A549 (cell line): Measurements from ENCODE around the gene SNX10. TPM values are rescaled to one million over a fixed set of nuclear protein-coding genes. Genes with fewer than 3 reads are reported as not detected.

Experiments
- ATAC-seq, 2 experiments: fragments of 200-7000 bp in 1 of 2; fragments of >200 bp in 1 of 2; cut with Nextera tagmentation in 1 of 2; cut with Tn5 transposase in 1 of 2; 3 replicates each; pipeline versions ENCODE4 v1.8.0 to v1.9.1; 2018 to 2020; ENCODE audit warnings: mild to moderate bottlenecking in 1 of 2, moderate library complexity in 1 of 2
- CTCF ChIA-PET: fragments of 300-600 bp; sonication (Branson Sonifier 250); formaldehyde crosslinking; extraction: SDS; loops from one replicate; lab custom pipeline; 2021; ENCODE audit warnings: antibody characterized with exemption, inconsistent platforms; lab: Yijun Ruan, JAX
- POLR2A ChIA-PET: fragments of 350-600 bp; formaldehyde crosslinking; extraction: SDS; loops from one replicate; lab custom pipeline; 2021; ENCODE audit warnings: antibody characterized with exemption, inconsistent platforms; lab: Yijun Ruan, JAX
- DNase-seq, 2 experiments: peaks; one replicate each; pipeline versions ENCODE4 v3.0.0 to v3.0.0-alpha.2; 2011 to 2016; ENCODE audit warnings: low read depth in 1 of 2, low spot score in 1 of 2
- FAIRE-seq: peaks from 2 replicates; lab custom pipeline; 2011; peaks lifted over from hg19 to GRCh38; lab: Jason Lieb, UNC
- H3K27ac ChIP-seq, 2 experiments: fragments of >200 bp; sonication (Bioruptor Twin); formaldehyde crosslinking; 3 replicates each; pipeline ENCODE4 v1.5.1; 2016 to 2017
- H3K4me1 ChIP-seq: fragments of >200 bp; sonication (Bioruptor Twin); formaldehyde crosslinking; 3 replicates; pipeline ENCODE4 v1.6.1; 2016
- H3K4me2 ChIP-seq: fragments of >200 bp; sonication (Bioruptor Twin); formaldehyde crosslinking; 3 replicates; pipeline ENCODE4 v1.6.1; 2016
- H3K4me3 ChIP-seq: fragments of >200 bp; sonication (Bioruptor Twin); formaldehyde crosslinking; 3 replicates; pipeline ENCODE4 v1.5.1; 2016
- H3K9me3 ChIP-seq: fragments of >200 bp; sonication (Bioruptor Twin); formaldehyde crosslinking; 3 replicates; pipeline ENCODE4 v1.6.1; 2016
- CBX2 ChIP-seq: fragments of 200-600 bp; sonication (generic); IDR thresholded peaks from 2 replicates; pipeline ENCODE4 v1.6.1; 2016; ENCODE audit warnings: low read depth, mild to moderate bottlenecking, borderline replicate concordance
- EHMT2 ChIP-seq: fragments of 200-600 bp; sonication (generic); IDR thresholded peaks from 2 replicates; pipeline ENCODE4 v1.6.1; 2016; ENCODE audit warnings: antibody characterized with exemption, low read depth, mild to moderate bottlenecking, moderate library complexity
- EP300 ChIP-seq, 2 experiments: fragments of >200 bp; sonication (Bioruptor Twin); formaldehyde crosslinking; IDR thresholded peaks; 2 replicates in 1 of 2; 3 replicates in 1 of 2; pipeline ENCODE4 v1.6.1; 2016 to 2017
- FOSB ChIP-seq: fragments of 250-450 bp; sonication (Bioruptor Pico); IDR thresholded peaks from 2 replicates; pipeline ENCODE4 v1.5.0; 2020; ENCODE audit warnings: mild to moderate bottlenecking, moderate library complexity
- HEYL ChIP-seq: fragments of 250-450 bp; sonication (Bioruptor Pico); IDR thresholded peaks from 2 replicates; pipeline ENCODE4 v1.8.0; 2021; ENCODE audit warnings: mild to moderate bottlenecking, moderate library complexity
- KDM1A ChIP-seq: fragments of 200-600 bp; sonication (generic); IDR thresholded peaks from 2 replicates; pipeline ENCODE4 v1.6.1; 2016; ENCODE audit warnings: low read depth, mild to moderate bottlenecking
- KDM5A ChIP-seq: fragments of 200-600 bp; sonication (generic); IDR thresholded peaks from 2 replicates; pipeline ENCODE4 v1.6.1; 2016; ENCODE audit warnings: antibody characterized with exemption, mild to moderate bottlenecking
- MYC ChIP-seq: IDR thresholded peaks from 2 replicates; pipeline ENCODE4 v1.6.1; 2012; ENCODE audit warnings: mild to moderate bottlenecking, inconsistent platforms, low read length, improper control_type of control experiment, borderline replicate concordance
- NFE2L2 ChIP-seq: fragments of 150-350 bp; conservative IDR thresholded peaks from 2 replicates; pipeline ENCODE4 v1.6.1; 2014; ENCODE audit warnings: low read length
- NR3C1 ChIP-seq: fragments of >200 bp; sonication (Bioruptor Twin); formaldehyde crosslinking; IDR thresholded peaks from 3 replicates; pipeline ENCODE4 v1.6.1; 2017
- RCOR1 ChIP-seq: fragments of 150-350 bp; IDR thresholded peaks from 2 replicates; pipeline ENCODE4 v1.6.1; 2014; ENCODE audit warnings: antibody characterized with exemption, low read length, low read depth
- RFX5 ChIP-seq: fragments of 450-650 bp; IDR thresholded peaks from 2 replicates; pipeline ENCODE4 v1.7.1; 2014; ENCODE audit warnings: antibody characterized with exemption, mild to moderate bottlenecking, moderate library complexity
- SREBF2 ChIP-seq: fragments of 450-650 bp; IDR thresholded peaks from 2 replicates; pipeline ENCODE4 v1.6.1; 2014; ENCODE audit warnings: mild to moderate bottlenecking, moderate library complexity
- TP53 ChIP-seq: fragments of 250-450 bp; sonication (Bioruptor Pico); IDR thresholded peaks from 2 replicates; pipeline ENCODE4 v1.5.0; 2021; ENCODE audit warnings: mild to moderate bottlenecking, moderate library complexity
- ZNF302 ChIP-seq: fragments of 250-450 bp; sonication (Bioruptor Pico); IDR thresholded peaks from 2 replicates; pipeline ENCODE4 v1.9.0; 2021; ENCODE audit warnings: inconsistent platforms, mild to moderate bottlenecking, moderate library complexity
- WGBS: methylation state at CpG from one replicate; pipeline ENCODE4 v1.1.6; 2017; ENCODE audit errors: missing lambda C conversion rate; 5-methylcytosine and 5-hydroxymethylcytosine counted together
- polyA plus RNA-seq, 4 experiments: library from polyadenylated mRNA; depleted of rRNA in 3 of 4; stranded (reverse); fragments of >200 nt; fragmentation: RNase III in 1 of 4; extraction: RNeasy Plus Mini Kit Qiagen cat#74134 plus additional on column Dnase treatment in 1 of 4; gene quantifications; 2 replicates in 3 of 4; 3 replicates in 1 of 4; pipeline ENCODE4 v1.2.3, GENCODE V29; 2011 to 2017
- TF ChIP-seq, protein P1 (sequence below): fragments of >200 bp; sonication (Bioruptor Twin); formaldehyde crosslinking; IDR thresholded peaks from 3 replicates; pipeline ENCODE4 v1.5.1; 2016
- TF ChIP-seq, protein P2 (sequence below): IDR thresholded peaks from 2 replicates; pipeline ENCODE4 v1.6.1; 2012; ENCODE audit warnings: low read depth, borderline replicate concordance
- TF ChIP-seq, protein P3 (sequence below): IDR thresholded peaks from 2 replicates; pipeline ENCODE4 v1.6.1; 2012

SNX10 gene
- polyA plus RNA-seq, 2 of the 4 experiments (the other 2 are of a cell fraction) = 4.5 to 12.6 TPM

DNA sequence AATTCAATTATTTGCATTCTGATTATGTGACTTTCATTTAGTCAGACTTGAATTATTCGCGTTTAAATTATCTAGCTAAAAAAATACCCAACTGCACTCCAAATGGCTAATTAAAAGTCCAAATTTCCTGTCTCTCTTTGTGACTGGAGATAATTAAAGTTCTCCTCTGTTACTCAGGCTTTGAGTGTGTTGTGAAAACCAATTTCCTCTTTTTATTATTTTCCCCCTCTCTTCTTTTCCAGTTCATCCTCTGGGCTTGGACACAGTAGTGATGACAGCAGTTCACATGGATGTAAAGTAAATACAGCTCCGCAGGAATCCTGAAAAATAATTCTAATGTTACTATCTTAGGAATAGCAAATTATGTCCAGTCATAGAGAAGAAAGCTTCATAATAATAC, 80.6 kb downstream of the SNX10 start:
- ATAC-seq = no peak
- no peak for TF ChIP-seq FOSB (CRISPR knock-in tag)
- TF ChIP-seq, protein P1, sequence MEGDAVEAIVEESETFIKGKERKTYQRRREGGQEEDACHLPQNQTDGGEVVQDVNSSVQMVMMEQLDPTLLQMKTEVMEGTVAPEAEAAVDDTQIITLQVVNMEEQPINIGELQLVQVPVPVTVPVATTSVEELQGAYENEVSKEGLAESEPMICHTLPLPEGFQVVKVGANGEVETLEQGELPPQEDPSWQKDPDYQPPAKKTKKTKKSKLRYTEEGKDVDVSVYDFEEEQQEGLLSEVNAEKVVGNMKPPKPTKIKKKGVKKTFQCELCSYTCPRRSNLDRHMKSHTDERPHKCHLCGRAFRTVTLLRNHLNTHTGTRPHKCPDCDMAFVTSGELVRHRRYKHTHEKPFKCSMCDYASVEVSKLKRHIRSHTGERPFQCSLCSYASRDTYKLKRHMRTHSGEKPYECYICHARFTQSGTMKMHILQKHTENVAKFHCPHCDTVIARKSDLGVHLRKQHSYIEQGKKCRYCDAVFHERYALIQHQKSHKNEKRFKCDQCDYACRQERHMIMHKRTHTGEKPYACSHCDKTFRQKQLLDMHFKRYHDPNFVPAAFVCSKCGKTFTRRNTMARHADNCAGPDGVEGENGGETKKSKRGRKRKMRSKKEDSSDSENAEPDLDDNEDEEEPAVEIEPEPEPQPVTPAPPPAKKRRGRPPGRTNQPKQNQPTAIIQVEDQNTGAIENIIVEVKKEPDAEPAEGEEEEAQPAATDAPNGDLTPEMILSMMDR = no peak
- TF ChIP-seq MYC = no peak
- no peak for TF ChIP-seq RCOR1
- TF ChIP-seq, all 56 proteins: peak for 0
- CTCF ChIA-PET = interaction anchor here (1.1 to 8.4 kb wide), 5 partner anchors 128 to 790 kb away, joined by 4 to 228 read pairs (median 10); no protein-coding TSS in a partner anchor
- no peak overlapping the region for H3K4me2 ChIP-seq
- POLR2A ChIA-PET = no interaction called here
- H3K4me1 ChIP-seq = no peaks in the 10 kb centered on the region
- WGBS = 73% methylated on average over 3 of the region's 3 CpGs
- no peak for FAIRE-seq
- DNase-seq = no peak
- no peak overlapping the region for H3K4me3 ChIP-seq
- no peak overlapping the region for H3K27ac ChIP-seq
- H3K9me3 ChIP-seq = no peaks in the 10 kb centered on the region

DNA sequence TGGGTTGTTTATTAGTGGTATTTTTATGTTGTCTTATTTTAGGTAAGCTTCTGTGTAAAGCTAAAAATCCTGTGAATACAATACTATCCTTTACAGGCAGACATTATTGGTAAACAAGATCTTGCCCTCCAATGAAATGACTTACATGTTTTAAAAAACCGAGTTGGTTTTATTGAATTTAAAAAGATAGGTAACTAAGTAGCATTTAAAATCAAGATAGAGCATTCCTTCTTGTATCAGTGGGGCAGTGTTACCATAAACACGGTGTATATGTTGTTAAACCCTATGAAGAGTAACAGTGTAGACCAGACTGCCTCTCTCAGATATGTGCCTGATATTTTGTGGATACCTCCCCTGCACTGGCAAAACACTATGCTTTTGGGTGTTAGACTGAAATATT, 81.0 kb downstream of the SNX10 start:
- H3K9me3 ChIP-seq = no peaks in the 10 kb centered on the region
- H3K4me3 ChIP-seq = no peak overlapping the region
- ATAC-seq = no peak
- 47% methylated on average over 2 of the region's 2 CpGs for WGBS
- TF ChIP-seq, protein P2, sequence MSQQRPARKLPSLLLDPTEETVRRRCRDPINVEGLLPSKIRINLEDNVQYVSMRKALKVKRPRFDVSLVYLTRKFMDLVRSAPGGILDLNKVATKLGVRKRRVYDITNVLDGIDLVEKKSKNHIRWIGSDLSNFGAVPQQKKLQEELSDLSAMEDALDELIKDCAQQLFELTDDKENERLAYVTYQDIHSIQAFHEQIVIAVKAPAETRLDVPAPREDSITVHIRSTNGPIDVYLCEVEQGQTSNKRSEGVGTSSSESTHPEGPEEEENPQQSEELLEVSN = no peak
- no peak for FAIRE-seq
- POLR2A ChIA-PET = no interaction called here
- H3K4me2 ChIP-seq = no peak overlapping the region
- H3K4me1 ChIP-seq = no peaks in the 10 kb centered on the region
- no peak for DNase-seq
- CTCF ChIA-PET = interaction anchor here (1.3 to 8.4 kb wide), 4 partner anchors 128 to 789 kb away, joined by 4 to 228 read pairs (median 45); no protein-coding TSS in a partner anchor
- H3K27ac ChIP-seq = no peak overlapping the region

DNA sequence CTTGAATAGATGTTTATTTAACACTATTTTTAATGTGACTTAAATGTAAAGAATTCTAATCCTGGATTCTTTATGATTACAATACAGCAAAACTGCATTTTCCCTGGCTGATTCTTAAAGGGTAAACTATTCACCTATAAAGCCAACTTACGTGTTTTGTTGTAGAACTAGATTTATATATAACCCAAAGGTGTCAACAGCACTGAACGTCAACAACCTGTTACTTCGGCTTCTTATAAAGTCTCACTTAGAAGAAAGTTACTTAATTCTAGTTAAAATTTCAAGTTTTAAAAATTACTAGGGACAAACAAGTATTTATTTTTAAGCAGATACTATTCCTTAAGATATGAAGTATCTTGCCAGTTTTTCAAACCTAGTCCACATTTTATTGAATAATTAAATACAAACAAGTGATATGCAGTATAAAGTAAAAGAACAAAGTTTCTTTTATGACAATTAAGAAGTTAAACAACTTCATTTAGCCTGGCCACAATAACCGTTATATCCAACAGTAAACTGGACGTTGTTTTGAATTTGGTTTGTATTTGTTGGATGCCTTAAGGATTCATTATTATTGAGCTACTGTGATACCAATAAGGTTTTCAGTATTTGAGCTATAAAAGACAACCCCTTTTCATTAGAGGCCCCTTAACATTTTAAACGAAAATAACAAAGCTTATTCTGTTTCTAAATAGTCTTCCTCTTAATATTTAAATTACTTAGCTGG, 83.1 kb downstream of the SNX10 start:
- POLR2A ChIA-PET = interaction anchor here (0.8 kb wide), 1 partner anchor 782 kb away, joined by 3 read pairs; the partner anchor contains the start of gene HOXA7
- FAIRE-seq (peak; percentile 61), ATAC-seq (no peak), DNase-seq (no peak)
- Histone ChIP-seq H3K4me2 (no peak overlapping the region), H3K9me3 (no peaks in the 10 kb centered on the region), H3K4me3 (no peak overlapping the region), H3K27ac (no peak overlapping the region), H3K4me1 (no peaks in the 10 kb centered on the region)
- TF ChIP-seq EHMT2 = no peak
- no peak for TF ChIP-seq RCOR1
- TF ChIP-seq, protein P3, sequence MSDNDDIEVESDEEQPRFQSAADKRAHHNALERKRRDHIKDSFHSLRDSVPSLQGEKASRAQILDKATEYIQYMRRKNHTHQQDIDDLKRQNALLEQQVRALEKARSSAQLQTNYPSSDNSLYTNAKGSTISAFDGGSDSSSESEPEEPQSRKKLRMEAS = no peak
- no peak for TF ChIP-seq ZNF302
- no peak for TF ChIP-seq CBX2
- TF ChIP-seq SREBF2 = no peak
- TF ChIP-seq EP300 (IDR thresholded peaks at IDR 0.05) = no peak
- TF ChIP-seq KDM5A = no peak
- TF ChIP-seq HEYL (CRISPR knock-in tag) = no peak
- no peak for TF ChIP-seq NR3C1
- TF ChIP-seq KDM1A = no peak
- TF ChIP-seq, protein P2 = no peak
- no peak for TF ChIP-seq RFX5
- no peak for TF ChIP-seq TP53 (CRISPR knock-in tag)
- no peak for TF ChIP-seq NFE2L2
- CTCF ChIA-PET = interaction anchor here (0.6 to 8.4 kb wide), 10 partner anchors 10 to 787 kb away, joined by 3 to 228 read pairs (median 4); no protein-coding TSS in a partner anchor
- 70% methylated on average over 6 of the region's 6 CpGs for WGBS
